GM12878 (cell line): ENCODE measurements around the gene DDIT4. TPM values are rescaled to one million over a fixed set of nuclear protein-coding genes. Genes with fewer than 3 reads are reported as not detected.
A peak's percentile ranks its signal among the peaks of the same experiment; 100 is the strongest.

Source experiments
- ATF7 ChIP-seq: fragments of 450-650 bp; IDR thresholded peaks from 2 replicates; pipeline ENCODE4 v1.6.1; 2016; ENCODE audit warnings: low read depth, mild to moderate bottlenecking
- BACH1 ChIP-seq: fragments of 450-650 bp; IDR thresholded peaks from 2 replicates; pipeline ENCODE4 v1.6.1; 2017; ENCODE audit warnings: mild to moderate bottlenecking, borderline replicate concordance
- BMI1 ChIP-seq: fragments of 450-650 bp; IDR thresholded peaks from 2 replicates; pipeline ENCODE4 v1.6.1; 2016; ENCODE audit warnings: mild to moderate bottlenecking, moderate library complexity, borderline replicate concordance
- CBFB ChIP-seq: IDR thresholded peaks from 2 replicates; pipeline ENCODE4 v1.6.1; 2016; ENCODE audit warnings: antibody characterized with exemption, low read depth
- CBX5 ChIP-seq: sonication (generic); IDR thresholded peaks from 2 replicates; pipeline ENCODE4 v1.6.1; 2016; ENCODE audit warnings: low read depth, moderate library complexity, mild to moderate bottlenecking, inconsistent platforms
- CHD1 ChIP-seq: IDR thresholded peaks from 2 replicates; pipeline ENCODE4 v1.6.1; 2012; ENCODE audit warnings: low read depth, low read length, improper control_type of control experiment
- CHD4 ChIP-seq: fragments of 200-600 bp; sonication (generic); IDR thresholded peaks from 2 replicates; pipeline ENCODE4 v1.6.1; 2016; ENCODE audit warnings: mild to moderate bottlenecking
- FOXM1 ChIP-seq: IDR thresholded peaks from 2 replicates; pipeline ENCODE4 v1.6.1; 2012; ENCODE audit warnings: low read depth, mild to moderate bottlenecking, inconsistent platforms, low read length, moderate library complexity
- HDGF ChIP-seq: fragments of 450-650 bp; IDR thresholded peaks from 2 replicates; pipeline ENCODE4 v1.6.1; 2016; ENCODE audit warnings: antibody characterized with exemption
- IKZF2 ChIP-seq, 2 experiments: fragments of 450-650 bp; IDR thresholded peaks; 2 replicates each; pipeline ENCODE4 v1.6.1; 2017; ENCODE audit warnings: mild to moderate bottlenecking in 2 of 2, moderate library complexity in 2 of 2
- IRF4 ChIP-seq: IDR thresholded peaks from 2 replicates; pipeline ENCODE4 v1.6.1; 2011; ENCODE audit warnings: low read depth, low read length
- JUND ChIP-seq: IDR thresholded peaks from 2 replicates; pipeline ENCODE4 v1.6.1; 2012; ENCODE audit warnings: low read depth, mild to moderate bottlenecking, low read length, improper control_type of control experiment, moderate library complexity
- KDM1A ChIP-seq: fragments of 200-600 bp; sonication (generic); IDR thresholded peaks from 2 replicates; pipeline ENCODE4 v1.6.1; 2016; ENCODE audit warnings: borderline replicate concordance
- MTA2 ChIP-seq: fragments of 450-650 bp; IDR thresholded peaks from 2 replicates; pipeline ENCODE4 v1.6.1; 2016; ENCODE audit warnings: low read depth, mild to moderate bottlenecking, moderate library complexity
- NBN ChIP-seq: fragments of 450-650 bp; IDR thresholded peaks from 2 replicates; pipeline ENCODE4 v1.6.1; 2016
- NFYB ChIP-seq: IDR thresholded peaks from 2 replicates; pipeline ENCODE4 v1.6.1; 2011; ENCODE audit warnings: low read depth, mild to moderate bottlenecking, low read length, improper control_type of control experiment, moderate library complexity; ENCODE audit not compliant: insufficient read depth
- NR2C1 ChIP-seq: fragments of 450-650 bp; IDR thresholded peaks from 2 replicates; pipeline ENCODE4 v1.6.1; 2017; ENCODE audit warnings: antibody characterized with exemption, mild to moderate bottlenecking, moderate library complexity
- NR2C2 ChIP-seq: IDR thresholded peaks from 2 replicates; pipeline ENCODE4 v1.6.1; 2011; ENCODE audit warnings: borderline replicate concordance, low read depth; ENCODE audit not compliant: control insufficient read depth, insufficient read length
- PAX5 ChIP-seq: IDR thresholded peaks from 2 replicates; pipeline ENCODE4 v1.6.1; 2011; ENCODE audit warnings: low read depth, low read length, borderline replicate concordance
- PML ChIP-seq: IDR thresholded peaks from 2 replicates; pipeline ENCODE4 v1.6.1; 2012; ENCODE audit warnings: low read length, inconsistent platforms
- POLR2A ChIP-seq: IDR thresholded peaks from 2 replicates; pipeline ENCODE4 v1.6.1; 2011; ENCODE audit warnings: low read depth, mild to moderate bottlenecking, low read length
- RBBP5 ChIP-seq: fragments of 200-600 bp; sonication (generic); conservative IDR thresholded peaks from 2 replicates; pipeline ENCODE4 v1.6.1; 2016
- RCOR1 ChIP-seq: conservative IDR thresholded peaks from 2 replicates; pipeline ENCODE4 v1.6.1; 2012; ENCODE audit warnings: low read depth, low read length, improper control_type of control experiment
- RELA ChIP-seq: fragments of 450-650 bp; IDR thresholded peaks from 2 replicates; pipeline ENCODE4 v1.8.0; 2014; ENCODE audit warnings: borderline replicate concordance; ENCODE audit not compliant: partially characterized antibody
- SIN3A ChIP-seq: IDR thresholded peaks from 2 replicates; pipeline ENCODE4 v1.6.1; 2012; ENCODE audit warnings: low read depth, low read length, improper control_type of control experiment
- SIX5 ChIP-seq: IDR thresholded peaks from 2 replicates; pipeline ENCODE4 v1.6.1; 2011; ENCODE audit warnings: mild to moderate bottlenecking, low read depth, low read length, moderate library complexity; ENCODE audit not compliant: severe bottlenecking
- SMARCA5 ChIP-seq: fragments of 450-650 bp; IDR thresholded peaks from 2 replicates; pipeline ENCODE4 v1.6.1; 2017; ENCODE audit warnings: mild to moderate bottlenecking
- YBX1 ChIP-seq: fragments of 450-650 bp; IDR thresholded peaks from 2 replicates; pipeline ENCODE4 v1.6.1; 2016; ENCODE audit warnings: antibody characterized with exemption
- ZNF274 ChIP-seq: IDR thresholded peaks from one replicate; pipeline ENCODE4 v1.8.0; 2011; ENCODE audit not compliant: insufficient read length, insufficient read depth
- polyA plus RNA-seq, 11 experiments: library from polyadenylated mRNA; depleted of rRNA in 4 of 11; unstranded in 6 of 11; stranded (reverse) in 5 of 11; fragments of >200 nt; fragmentation: Nextera tagmentation in 4 of 11; fragmentation: Illumina TruSeq in 1 of 11; extraction: Ambion mirVana in 4 of 11; extraction: Trizol in 1 of 11; gene quantifications; 1 replicate in 1 of 11; 2 replicates in 10 of 11; pipeline versions ENCODE4 v1.2.1 to v1.2.3, GENCODE V29; 2011 to 2016; ENCODE audit warnings: inconsistent platforms in 2 of 11, missing spikeins in 2 of 11, low read depth in 1 of 11
- total RNA-seq, 4 experiments: library from RNA; depleted of rRNA in 3 of 4; stranded (reverse); fragments of >200 nt in 3 of 4; fragmentation: Illumina TruSeq in 1 of 4; extraction: Trizol in 1 of 4; gene quantifications; 2 replicates each; pipeline versions ENCODE4 v1.2.1 to v1.2.3, GENCODE V29; 2013 to 2021
- TF ChIP-seq, protein P1 (sequence below): fragments of 450-650 bp; IDR thresholded peaks from 2 replicates; pipeline ENCODE4 v1.6.1; 2017; ENCODE audit warnings: mild to moderate bottlenecking
- TF ChIP-seq, protein P2 (sequence below): fragments of 450-650 bp; IDR thresholded peaks from 2 replicates; pipeline ENCODE4 v1.6.1; 2016; ENCODE audit warnings: mild to moderate bottlenecking
- TF ChIP-seq, protein P3 (sequence below): IDR thresholded peaks from 2 replicates; pipeline ENCODE4 v1.6.1; 2012; ENCODE audit warnings: low read depth, low read length, improper control_type of control experiment

Gene DDIT4
- total and polyA plus RNA-seq, 10 of the 15 experiments (the other 5 are each of a cell fraction or from before 2014, with no cell fraction given) = 2.1 to 277 (median 183) TPM

DNA sequence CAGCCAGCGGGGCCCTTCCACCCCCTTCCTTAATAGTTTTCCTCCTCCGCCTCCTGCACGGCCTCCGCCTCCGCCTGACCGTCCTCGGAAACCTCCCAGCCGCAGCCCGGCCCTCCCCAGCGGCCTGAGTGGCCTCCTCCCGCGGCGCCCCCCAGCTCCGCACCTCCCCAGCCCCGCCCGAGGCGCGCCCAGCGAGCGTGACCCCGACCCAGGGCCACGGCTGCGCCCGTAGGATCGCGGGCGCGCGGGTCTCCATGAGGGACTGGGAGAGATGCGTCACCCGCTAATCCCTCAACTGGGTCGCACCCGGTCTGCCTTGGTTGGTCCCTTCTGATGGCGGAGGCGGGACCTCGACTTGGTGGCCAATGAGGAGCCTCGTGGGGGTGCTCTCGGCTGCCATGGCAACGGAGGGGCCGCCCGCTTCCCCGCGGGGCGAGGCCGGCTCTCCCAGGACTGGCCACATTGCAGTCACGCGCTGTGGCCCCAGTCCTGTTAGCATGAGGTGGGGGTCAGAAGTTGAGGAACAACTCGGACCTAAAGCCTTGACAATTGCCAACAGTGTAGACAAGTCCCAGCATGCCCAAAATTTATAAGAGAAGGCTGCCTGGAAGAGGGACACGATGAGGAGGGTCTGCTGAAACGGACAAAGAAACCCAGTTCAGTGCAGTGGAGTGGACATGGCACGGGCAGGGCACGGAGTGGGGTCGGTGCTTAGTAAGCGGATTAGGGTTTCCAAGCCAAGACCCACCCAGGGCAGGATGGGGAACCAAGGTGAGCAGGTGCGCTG, 24.3 kb downstream of the DDIT4 start (continued):
- TF ChIP-seq, protein P1, sequence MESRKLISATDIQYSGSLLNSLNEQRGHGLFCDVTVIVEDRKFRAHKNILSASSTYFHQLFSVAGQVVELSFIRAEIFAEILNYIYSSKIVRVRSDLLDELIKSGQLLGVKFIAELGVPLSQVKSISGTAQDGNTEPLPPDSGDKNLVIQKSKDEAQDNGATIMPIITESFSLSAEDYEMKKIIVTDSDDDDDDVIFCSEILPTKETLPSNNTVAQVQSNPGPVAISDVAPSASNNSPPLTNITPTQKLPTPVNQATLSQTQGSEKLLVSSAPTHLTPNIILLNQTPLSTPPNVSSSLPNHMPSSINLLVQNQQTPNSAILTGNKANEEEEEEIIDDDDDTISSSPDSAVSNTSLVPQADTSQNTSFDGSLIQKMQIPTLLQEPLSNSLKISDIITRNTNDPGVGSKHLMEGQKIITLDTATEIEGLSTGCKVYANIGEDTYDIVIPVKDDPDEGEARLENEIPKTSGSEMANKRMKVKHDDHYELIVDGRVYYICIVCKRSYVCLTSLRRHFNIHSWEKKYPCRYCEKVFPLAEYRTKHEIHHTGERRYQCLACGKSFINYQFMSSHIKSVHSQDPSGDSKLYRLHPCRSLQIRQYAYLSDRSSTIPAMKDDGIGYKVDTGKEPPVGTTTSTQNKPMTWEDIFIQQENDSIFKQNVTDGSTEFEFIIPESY = no peak
- no peak for TF ChIP-seq IRF4
- TF ChIP-seq CHD4 = no peak
- TF ChIP-seq PML = no peak
- TF ChIP-seq RCOR1 = no peak
- no peak for TF ChIP-seq CBX5
- no peak; the same call in 1 of the 2 replicates for TF ChIP-seq MTA2
- TF ChIP-seq, protein P2, sequence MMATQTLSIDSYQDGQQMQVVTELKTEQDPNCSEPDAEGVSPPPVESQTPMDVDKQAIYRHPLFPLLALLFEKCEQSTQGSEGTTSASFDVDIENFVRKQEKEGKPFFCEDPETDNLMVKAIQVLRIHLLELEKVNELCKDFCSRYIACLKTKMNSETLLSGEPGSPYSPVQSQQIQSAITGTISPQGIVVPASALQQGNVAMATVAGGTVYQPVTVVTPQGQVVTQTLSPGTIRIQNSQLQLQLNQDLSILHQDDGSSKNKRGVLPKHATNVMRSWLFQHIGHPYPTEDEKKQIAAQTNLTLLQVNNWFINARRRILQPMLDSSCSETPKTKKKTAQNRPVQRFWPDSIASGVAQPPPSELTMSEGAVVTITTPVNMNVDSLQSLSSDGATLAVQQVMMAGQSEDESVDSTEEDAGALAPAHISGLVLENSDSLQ = peak; percentile 24; the same call in 1 of the 2 replicates
- peak; percentile 56 for TF ChIP-seq BACH1
- peak; percentile 83 for TF ChIP-seq POLR2A
- TF ChIP-seq ZNF274 = no peak
- no peak for TF ChIP-seq SIN3A
- TF ChIP-seq BMI1 = peak; percentile 99
- peak; percentile 8; the same call in 1 of the 2 replicates for TF ChIP-seq NBN
- no peak for TF ChIP-seq RBBP5
- TF ChIP-seq ATF7 = no peak
- TF ChIP-seq NR2C1 = peak; percentile 40; the same call in 1 of the 2 replicates
- no peak for TF ChIP-seq NR2C2
- TF ChIP-seq HDGF = no peak; the same call in 1 of the 2 replicates
- TF ChIP-seq JUND = no peak
- TF ChIP-seq NFYB = peak; percentile 91
- TF ChIP-seq, protein P3, sequence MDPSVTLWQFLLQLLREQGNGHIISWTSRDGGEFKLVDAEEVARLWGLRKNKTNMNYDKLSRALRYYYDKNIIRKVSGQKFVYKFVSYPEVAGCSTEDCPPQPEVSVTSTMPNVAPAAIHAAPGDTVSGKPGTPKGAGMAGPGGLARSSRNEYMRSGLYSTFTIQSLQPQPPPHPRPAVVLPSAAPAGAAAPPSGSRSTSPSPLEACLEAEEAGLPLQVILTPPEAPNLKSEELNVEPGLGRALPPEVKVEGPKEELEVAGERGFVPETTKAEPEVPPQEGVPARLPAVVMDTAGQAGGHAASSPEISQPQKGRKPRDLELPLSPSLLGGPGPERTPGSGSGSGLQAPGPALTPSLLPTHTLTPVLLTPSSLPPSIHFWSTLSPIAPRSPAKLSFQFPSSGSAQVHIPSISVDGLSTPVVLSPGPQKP = no peak
- TF ChIP-seq RELA = peak; percentile 46
- no peak for TF ChIP-seq KDM1A
- no peak for TF ChIP-seq FOXM1
- no peak for TF ChIP-seq CBFB
- TF ChIP-seq IKZF2 (IDR thresholded peaks at IDR 0.05) = no peak
- no peak for TF ChIP-seq YBX1
- TF ChIP-seq CHD1 = peak; percentile 35; the same call in 1 of the 2 replicates
- TF ChIP-seq PAX5 = peak; percentile 88
- peak; percentile 17; the same call in 1 of the 2 replicates for TF ChIP-seq SMARCA5
- TF ChIP-seq SIX5 = no peak
